Stimulated activated CD8-positive, alpha-beta memory T cell treated with anti-CD3 and anti-CD28 coated beads, Interleukin-15, amount 100 ng/mL, for 48 hours (primary cell): ENCODE data around the gene VAMP8.
A peak's percentile ranks its signal among the peaks of the same experiment; 100 is the strongest.
"Not testable (repeated sequence)": the region's sequence is repeated elsewhere in the genome, so short reads cannot be mapped to it uniquely, and the experiment has no call there.

Source experiments
- DNase-seq, 2 donors: peaks; one replicate each; pipeline ENCODE4 v3.0.0-alpha.2; 2020; ENCODE audit warnings: low read depth in 2 of 2

VAMP8 gene

GRCh38 chr2:85598594-85599340 lies 21.4 kb downstream of the VAMP8 start:
- DNase-seq: no peak

DNA sequence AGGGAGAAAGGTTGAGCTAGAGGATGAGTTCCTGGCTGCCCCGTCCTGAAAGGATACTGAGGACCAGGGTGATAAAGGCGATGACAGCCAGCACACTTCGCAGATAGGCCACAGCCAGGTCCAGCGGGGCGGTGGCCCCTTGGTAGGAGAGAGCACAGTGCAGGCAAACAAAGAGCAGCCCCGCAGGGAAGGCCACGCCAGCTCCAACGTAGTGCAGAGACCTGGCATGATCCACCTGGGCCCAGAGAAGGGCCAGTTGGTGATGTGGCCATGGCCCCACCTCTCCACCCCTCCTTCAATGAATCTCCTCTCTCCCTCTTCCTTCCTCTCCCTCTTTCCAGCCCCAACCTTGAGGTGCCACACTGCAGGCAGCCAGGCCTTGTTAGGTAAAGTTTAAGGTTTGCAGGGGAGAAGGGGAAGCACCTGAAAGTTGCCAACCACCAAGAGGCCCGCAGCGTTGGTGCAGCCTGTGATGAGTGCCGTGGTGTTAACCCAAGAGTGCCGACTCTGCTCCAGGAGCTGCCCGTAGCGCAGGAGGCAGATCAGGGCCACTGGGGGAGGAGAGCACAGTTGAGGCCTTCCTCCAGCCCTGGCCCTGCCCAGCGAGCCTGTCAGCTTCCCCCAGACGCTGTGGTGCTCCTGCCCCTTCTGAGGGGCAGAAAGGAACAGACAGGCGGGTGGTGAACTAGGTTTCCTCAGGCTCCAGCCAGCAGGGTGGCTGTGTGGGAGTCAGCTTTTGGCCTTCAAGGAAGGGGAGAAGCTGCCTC lies 22.3 kb downstream of the VAMP8 start:
- no peak for DNase-seq

DNA sequence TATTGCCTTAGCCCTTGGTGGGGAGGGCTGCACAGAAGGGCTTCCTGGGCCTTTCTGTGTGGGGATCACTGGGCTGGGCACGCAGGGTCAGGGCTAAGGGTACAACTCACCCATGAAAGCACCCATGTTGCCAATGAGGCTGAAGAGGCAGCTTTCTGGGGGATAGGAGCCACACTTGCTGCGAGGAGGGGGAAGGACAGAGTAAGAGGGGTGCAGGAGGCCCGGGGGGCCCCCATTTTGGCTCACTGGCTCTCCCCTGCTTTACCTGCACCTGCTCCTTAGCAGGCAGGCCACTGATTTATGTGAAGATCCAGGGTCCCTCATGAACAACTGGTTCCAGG lies 22.8 kb downstream of the VAMP8 start:
- DNase-seq: no peak

GRCh38 chr2:85600951-85601770 lies 23.8 kb downstream of the VAMP8 start:
- DNase-seq: no peak

DNA sequence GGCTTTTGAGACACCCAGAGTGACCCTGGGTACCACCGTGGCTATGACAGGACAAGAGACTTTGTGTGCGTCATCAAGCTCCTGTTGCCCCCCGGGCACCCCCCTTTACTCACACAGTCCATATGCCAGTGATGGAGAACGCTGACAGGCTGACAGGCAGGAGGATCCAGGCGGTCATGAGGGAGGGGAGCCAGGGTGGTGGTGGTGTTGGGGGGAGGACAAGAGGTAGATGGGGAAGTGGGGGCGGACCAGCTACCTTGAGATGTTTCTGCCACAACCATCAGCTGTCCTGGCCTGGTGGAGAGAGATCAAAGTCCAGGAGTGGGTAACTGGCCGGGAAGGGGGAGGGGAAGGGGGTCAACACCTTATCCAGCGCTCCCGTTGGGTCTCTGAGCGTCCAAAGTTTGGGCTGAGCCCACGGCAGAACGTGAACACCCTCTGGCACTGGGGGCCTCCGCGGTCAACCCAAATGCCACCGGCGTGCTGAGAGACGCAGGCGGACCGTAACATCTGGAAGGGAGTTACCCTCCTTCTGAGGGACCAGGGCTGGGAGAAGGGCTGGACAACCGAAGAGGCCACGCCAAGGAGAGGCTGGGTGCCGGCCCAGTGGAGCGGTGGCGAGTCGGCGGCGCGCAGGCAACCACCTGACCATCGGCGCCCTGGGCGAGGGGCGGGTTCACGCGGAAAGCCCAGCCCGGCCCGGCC lies 24.5 kb downstream of the VAMP8 start:
- no peak for DNase-seq

- DNase-seq: peak; percentile 87 to 88
Measured at GRCh38 chr2:85602476-85603234, 25.3 kb downstream of the VAMP8 start, which contains the start of gene TMEM150A. TMEM150A (minus strand) TSS chr2:85602698; CDS start chr2:85601948, 750 bp downstream.

DNA sequence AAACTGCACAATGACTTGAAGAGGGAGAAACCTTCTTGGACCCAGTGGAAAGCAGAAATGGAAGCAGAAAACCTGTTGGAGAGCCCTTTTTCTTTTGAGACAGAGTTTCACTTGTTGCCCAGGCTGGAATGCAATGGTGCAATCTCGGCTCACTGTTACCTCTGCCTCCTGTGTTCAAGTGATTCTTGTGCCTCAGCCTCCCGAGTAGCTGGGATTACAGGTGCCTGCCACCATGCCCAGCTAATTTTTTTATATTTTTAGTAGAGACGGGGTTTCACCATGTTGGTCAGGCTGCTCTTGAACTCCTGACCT lies 26.7 kb downstream of the VAMP8 start:
- not testable (repeated sequence) for DNase-seq

DNA sequence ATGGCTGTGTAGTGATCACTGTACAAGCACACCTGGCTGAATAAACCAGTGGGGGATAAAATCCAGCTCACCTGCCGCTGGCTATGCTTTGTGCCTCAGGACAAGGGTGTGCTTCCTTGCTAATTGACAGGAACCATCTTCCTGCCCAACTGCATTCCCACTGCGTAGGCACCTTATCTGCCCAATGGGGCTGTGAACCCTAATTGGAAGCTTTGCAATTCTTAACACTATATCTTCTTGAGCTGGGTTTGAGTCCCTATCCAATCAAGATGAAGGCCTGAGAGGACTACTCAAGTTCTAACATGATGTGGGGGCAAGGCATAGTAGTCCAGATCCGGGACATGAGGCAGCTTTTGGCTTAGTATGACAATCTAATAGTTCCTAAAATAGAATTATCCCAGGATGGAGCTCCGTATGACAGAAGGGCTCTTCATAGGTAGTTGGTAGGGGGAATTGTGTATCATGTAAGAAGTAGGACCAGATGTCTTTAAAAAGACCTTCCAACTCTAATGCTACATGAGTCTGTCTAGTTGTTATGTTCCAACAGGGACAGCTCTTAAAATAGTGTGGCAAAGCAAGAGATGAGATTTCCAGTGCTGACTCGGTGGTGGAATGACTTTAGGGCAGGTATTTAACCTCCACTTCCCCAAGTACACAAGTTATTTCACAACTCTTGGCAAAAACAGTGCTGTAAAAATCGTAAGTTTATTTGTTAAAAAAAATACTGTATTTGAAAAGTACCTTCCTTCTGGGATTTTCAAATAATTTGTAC lies 27.4 kb downstream of the VAMP8 start:
- no peak for DNase-seq

GRCh38 chr2:85605406-85606115 lies 28.2 kb downstream of the VAMP8 start:
- DNase-seq: no peak

DNA sequence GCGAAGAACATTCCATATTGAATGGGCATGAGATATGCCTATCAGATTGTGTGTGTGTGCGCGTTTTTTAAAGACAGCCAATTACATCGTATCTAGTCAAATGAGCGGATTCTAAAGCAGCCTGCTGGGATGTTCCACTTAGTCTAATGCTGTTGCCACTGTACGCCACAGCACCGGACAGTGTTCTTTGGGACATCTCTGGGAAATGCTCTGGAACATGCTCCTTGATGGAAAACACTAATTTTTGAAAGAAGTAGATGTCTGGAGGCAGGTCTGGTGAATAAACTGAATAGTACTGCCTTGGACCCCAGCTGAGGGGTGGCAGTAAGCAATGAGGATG lies 28.7 kb downstream of the VAMP8 start:
- no peak for DNase-seq

- DNase-seq: no peak
Measured at GRCh38 chr2:85607268-85608215, 30.2 kb downstream of the VAMP8 start.

- no peak for DNase-seq
Measured at GRCh38 chr2:85611217-85611704, 33.9 kb downstream of the VAMP8 start.

GRCh38 chr2:85611705-85612587 lies 34.6 kb downstream of the VAMP8 start, which contains the start of gene C2orf68:
C2orf68 (minus strand) TSS chr2:85612066; CDS start chr2:85611984, 82 bp downstream.
- peak; percentile 88 to 89 for DNase-seq

DNA sequence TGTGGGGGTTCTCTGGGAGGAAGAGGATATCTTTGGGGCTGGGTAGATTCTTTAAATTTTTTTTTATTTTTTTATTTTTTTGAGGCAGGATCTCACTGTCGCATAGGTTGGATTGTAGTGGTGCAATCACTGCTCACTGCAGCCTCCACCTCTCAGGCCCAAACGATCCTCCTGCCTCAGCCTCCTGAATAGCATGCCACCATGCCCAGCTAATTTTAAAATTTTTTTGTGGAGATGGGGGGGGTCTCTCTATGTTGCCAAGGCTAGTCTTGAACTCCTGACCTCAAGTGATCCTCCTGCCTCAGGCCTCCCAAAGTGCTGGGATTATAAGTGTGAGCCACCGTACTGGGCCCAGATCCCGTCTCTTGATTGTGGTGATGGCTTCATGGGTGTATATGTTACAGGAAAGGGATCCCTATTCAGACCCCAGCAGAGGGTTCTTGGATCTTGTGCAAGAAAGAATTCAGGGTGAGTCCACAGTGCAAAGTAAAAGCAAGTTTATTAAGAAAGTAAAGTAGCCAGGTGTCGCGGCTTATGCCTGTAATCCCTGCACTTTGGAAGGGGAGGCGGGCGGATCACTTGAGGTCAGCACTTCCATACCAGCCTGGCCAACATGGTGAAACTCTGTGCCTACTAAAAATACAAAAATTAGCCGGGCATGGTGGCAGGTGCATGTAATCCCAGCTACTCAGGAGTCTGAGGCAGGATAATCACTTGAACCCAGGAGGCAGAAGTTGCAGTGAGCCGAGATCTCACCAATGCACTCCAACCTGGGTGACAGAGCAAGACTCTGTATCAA lies 36.5 kb downstream of the VAMP8 start:
- no peak for DNase-seq

DNA sequence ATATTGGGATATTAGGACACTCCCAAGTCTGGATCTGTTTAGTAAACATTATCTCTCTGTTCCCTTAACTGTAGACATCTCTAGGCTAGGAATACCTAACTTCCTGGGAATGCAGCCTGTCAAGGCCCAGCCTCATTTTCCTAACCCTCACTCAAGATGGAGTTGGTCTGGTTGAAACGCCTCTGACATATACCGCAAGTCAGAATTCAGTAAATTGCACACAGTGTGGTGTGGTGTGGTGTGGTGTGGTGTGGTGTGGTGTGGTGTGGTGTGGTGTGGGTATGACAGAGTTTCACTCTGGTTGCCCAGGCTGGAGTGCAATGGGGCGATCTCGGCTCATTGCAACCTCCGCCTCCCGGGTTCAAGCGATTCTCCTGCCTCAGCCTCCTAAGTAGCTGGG lies 37.4 kb downstream of the VAMP8 start:
- DNase-seq: not testable (repeated sequence)

DNA sequence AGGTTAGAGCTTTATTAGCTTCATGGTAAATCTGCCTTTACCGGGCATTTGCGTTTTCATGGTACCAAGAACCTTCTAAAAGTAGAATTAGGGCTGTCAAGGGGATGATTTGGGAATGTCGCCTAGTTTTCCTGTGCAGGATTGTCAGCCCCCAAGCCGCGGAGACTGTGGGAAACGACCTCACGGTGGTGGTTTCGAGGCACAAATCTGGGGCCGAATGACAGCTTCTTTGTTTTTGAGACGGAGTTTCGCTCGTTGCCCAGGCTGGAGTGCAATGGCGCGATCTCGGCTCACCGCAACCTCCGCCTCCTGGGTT lies 38.0 kb downstream of the VAMP8 start:
- DNase-seq: no peak

DNA sequence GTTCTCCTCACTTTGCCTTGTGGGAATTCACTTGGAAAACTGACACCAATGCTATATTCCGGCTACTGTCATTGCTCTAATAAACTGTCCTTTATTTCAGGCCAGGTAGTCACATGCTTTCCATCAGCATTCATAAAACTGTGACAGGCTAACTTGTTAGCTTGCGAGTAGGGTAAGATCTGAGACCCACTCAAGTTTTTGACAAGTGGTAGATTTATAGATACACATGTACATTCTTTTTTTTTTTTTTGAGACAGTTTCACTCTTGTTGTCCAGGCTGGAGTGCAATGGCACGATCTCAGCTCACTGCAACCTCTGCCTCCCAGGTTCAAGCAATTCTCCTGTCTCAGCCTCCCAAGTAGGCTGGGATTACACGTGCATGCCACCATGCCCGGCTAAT lies 40.3 kb downstream of the VAMP8 start:
- DNase-seq: not testable (repeated sequence)
